ENCODE data around the gene ZMAT5. TPM values are rescaled to one million over a fixed set of nuclear protein-coding genes. Genes with fewer than 3 reads are reported as not detected.

Gene ZMAT5
- total and polyA plus RNA-seq, 10 of the 15 experiments (the other 5 are each of a cell fraction or from before 2014, with no cell fraction given): 2.3 to 43.0 (median 21.9) TPM

DNA sequence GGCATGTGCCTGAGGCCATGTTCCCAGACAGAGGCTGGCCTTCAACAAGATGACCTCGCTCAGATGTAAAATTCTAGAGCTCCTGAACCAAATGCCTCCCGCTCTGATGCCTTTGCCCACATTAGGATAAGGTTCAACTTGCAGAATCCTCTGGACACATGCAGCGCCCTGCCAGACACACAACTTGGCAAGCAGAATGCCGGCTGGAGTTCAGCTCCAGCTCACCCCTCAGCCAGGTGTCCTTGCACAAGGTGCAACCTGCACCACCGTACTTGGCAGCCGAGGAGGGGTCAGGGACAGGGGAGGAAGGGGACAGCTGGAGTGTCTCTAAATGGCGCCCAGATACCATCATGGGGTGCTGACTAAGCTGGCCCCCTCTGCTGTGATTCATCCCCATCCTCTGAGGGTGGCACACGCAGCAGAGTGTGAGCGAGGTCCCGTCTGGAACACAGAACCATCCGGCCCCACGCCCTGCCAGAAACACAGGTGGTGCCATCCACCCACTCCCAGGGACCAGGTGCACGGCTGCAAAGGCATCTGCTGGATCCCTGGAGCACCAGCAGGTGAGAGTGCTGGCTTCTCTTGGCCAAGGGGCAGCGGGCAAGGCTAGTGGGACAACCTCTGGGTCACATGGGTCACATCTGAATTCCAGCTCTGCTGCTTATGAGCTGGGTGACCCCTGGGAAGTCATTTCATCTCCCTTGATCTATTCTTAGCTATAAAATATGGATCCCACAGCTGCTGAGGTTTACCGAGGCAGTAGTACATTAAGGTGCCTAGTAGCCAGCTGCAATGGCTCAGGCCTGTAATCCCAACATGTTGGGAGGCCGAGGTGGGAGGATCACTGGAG is 12.8 kb downstream of the ZMAT5 start:
- 76% methylated on average over 16 of the region's 16 CpGs for WGBS (ENCODE audit: insufficient coverage, insufficient replicate concordance, low lambda C conversion rate, missing lambda C conversion rate)
- DNase-seq (ENCODE audit: low read depth, low spot score) (no peak), FAIRE-seq (no peak), ATAC-seq (no peak)
- in situ Hi-C loops (cut with MboI) (no loop called here), intact Hi-C loops (cut with micrococcal nuclease; ENCODE audit: unreplicated experiment) (no loop called here)
- Histone ChIP-seq H3K27ac (ENCODE audit: control insufficient read depth, insufficient read depth) (no peak overlapping the region), H3K9me3 (replicated peaks; ENCODE audit: control insufficient read depth, insufficient read depth, low read length) (no peaks in the 10 kb centered on the region; the same call in 1 of the 3 replicates), H3K9ac (ENCODE audit: control insufficient read depth, insufficient read depth, low read length) (no peak overlapping the region), H3K4me3 (no peak overlapping the region), H3K79me2 (ENCODE audit: control insufficient read depth, insufficient read depth, low read length) (no peaks in the 10 kb centered on the region), H4K20me1 (ENCODE audit: control insufficient read depth, insufficient read depth) (no peaks in the 10 kb centered on the region), H3K4me1 (ENCODE audit: control insufficient read depth, insufficient read depth, low read length) (no peaks in the 10 kb centered on the region), H3K27me3 (replicated peaks in 1 of 2; ENCODE audit: control insufficient read depth in 2 of 2, insufficient read depth in 2 of 2, low read length in 1 of 2) (no peaks in the 10 kb centered on the region), H3K4me2 (ENCODE audit: control insufficient read depth, insufficient read depth) (no peak overlapping the region), H3K36me3 (ENCODE audit: control insufficient read depth in 2 of 2, insufficient read depth in 2 of 2, low read length in 1 of 2) (no peaks in the 10 kb centered on the region), H2AFZ (ENCODE audit: control insufficient read depth, low read depth, low read length) (no peak overlapping the region)
- POLR2A ChIA-PET: interaction anchor here (1.2 to 1.6 kb wide), 2 partner anchors 12 to 17 kb away, joined by 4 read pairs; partner anchors contain the start of gene ZMAT5
- no peak for TF ChIP-seq SIN3A (IDR thresholded peaks at IDR 0.05; ENCODE audit: low read depth, low read length)
- SMC1A ChIA-PET (ENCODE audit: uncharacterized antibody, unreplicated experiment): no interaction called here
- RAD21 ChIA-PET (ENCODE audit: unreplicated experiment): interaction anchor here (1.1 to 1.3 kb wide), 2 partner anchors 250 to 881 kb away, joined by 3 read pairs; no protein-coding TSS in a partner anchor
- CTCF ChIA-PET: interaction anchor here (0.8 to 1.4 kb wide), 3 partner anchors 9 to 128 kb away, joined by 3 read pairs; no protein-coding TSS in a partner anchor
- BruUV-seq (replicated peaks): no TSS peak

GRCh38 chr22:29751669-29752068 is 15.1 kb downstream of the ZMAT5 start:
- ATAC-seq (no peak), DNase-seq (ENCODE audit: low read depth, low spot score) (no peak), FAIRE-seq (no peak)
- Histone ChIP-seq H3K9ac (ENCODE audit: control insufficient read depth, insufficient read depth, low read length) (no peak overlapping the region), H3K27ac (ENCODE audit: control insufficient read depth, insufficient read depth) (no peak overlapping the region), H3K27me3 (replicated peaks in 1 of 2; ENCODE audit: control insufficient read depth in 2 of 2, insufficient read depth in 2 of 2, low read length in 1 of 2) (no peaks in the 10 kb centered on the region), H3K9me3 (replicated peaks; ENCODE audit: control insufficient read depth, insufficient read depth, low read length) (no peaks in the 10 kb centered on the region; the same call in 1 of the 3 replicates), H3K79me2 (ENCODE audit: control insufficient read depth, insufficient read depth, low read length) (no peaks in the 10 kb centered on the region), H2AFZ (ENCODE audit: control insufficient read depth, low read depth, low read length) (no peak overlapping the region), H4K20me1 (ENCODE audit: control insufficient read depth, insufficient read depth) (no peaks in the 10 kb centered on the region), H3K4me1 (ENCODE audit: control insufficient read depth, insufficient read depth, low read length) (no peaks in the 10 kb centered on the region), H3K4me3 (no peak overlapping the region), H3K36me3 (ENCODE audit: control insufficient read depth in 2 of 2, insufficient read depth in 2 of 2, low read length in 1 of 2) (no peaks in the 10 kb centered on the region; a peak in 2 of 4 replicates), H3K4me2 (ENCODE audit: control insufficient read depth, insufficient read depth) (no peak overlapping the region)
- TF ChIP-seq TCF12 (IDR thresholded peaks at IDR 0.05; ENCODE audit: low read depth, low read length): no peak
- TF ChIP-seq HCFC1 (IDR thresholded peaks at IDR 0.05; ENCODE audit: low read length): no peak
- no peak for TF ChIP-seq ETV6 (conservative IDR thresholded peaks at IDR 0.05 in 1 of 2, IDR thresholded peaks at IDR 0.05 in 1 of 2; ENCODE audit: borderline replicate concordance in 1 of 2, low read depth in 1 of 2)
- no peak for TF ChIP-seq E2F4 (IDR thresholded peaks at IDR 0.05; ENCODE audit: low read depth, low read length)
- no peak for TF ChIP-seq POLR2A (IDR thresholded peaks at IDR 0.05; ENCODE audit: low read depth, low read length)
- RAD21 ChIA-PET (ENCODE audit: unreplicated experiment): no interaction called here
- CTCF ChIA-PET: no interaction called here
- intact Hi-C loops (cut with micrococcal nuclease; ENCODE audit: unreplicated experiment): no loop called here
- BruUV-seq (replicated peaks): no TSS peak
- in situ Hi-C loops (cut with MboI): no loop called here
- SMC1A ChIA-PET (ENCODE audit: uncharacterized antibody, unreplicated experiment): no interaction called here
- WGBS (ENCODE audit: insufficient coverage, insufficient replicate concordance, low lambda C conversion rate, missing lambda C conversion rate): 100% methylated on average over 2 of the region's 2 CpGs
- POLR2A ChIA-PET: no interaction called here

Measured in GM12878 (cell line).